SK-N-SH (cell line): ENCODE results near the gene CISTR.

Experiments used
- POLR2AphosphoS5 ChIP-seq: IDR thresholded peaks from 2 replicates; pipeline ENCODE4 v1.6.1; 2012; ENCODE audit warnings: low read depth, low read length
- RFX5 ChIP-seq: IDR thresholded peaks from 2 replicates; pipeline ENCODE4 v1.6.1; 2012; ENCODE audit warnings: mild to moderate bottlenecking, improper control_type of control experiment, low read length
- TF ChIP-seq, protein P1 (sequence below): fragments of 200-600 bp; sonication (generic); IDR thresholded peaks from 2 replicates; pipeline ENCODE4 v1.6.1; 2017; ENCODE audit warnings: antibody characterized with exemption, mild to moderate bottlenecking, moderate library complexity
- TF ChIP-seq, protein P2 (sequence below): IDR thresholded peaks from 2 replicates; pipeline ENCODE4 v1.4.0; 2012; ENCODE audit warnings: low read depth

DNA sequence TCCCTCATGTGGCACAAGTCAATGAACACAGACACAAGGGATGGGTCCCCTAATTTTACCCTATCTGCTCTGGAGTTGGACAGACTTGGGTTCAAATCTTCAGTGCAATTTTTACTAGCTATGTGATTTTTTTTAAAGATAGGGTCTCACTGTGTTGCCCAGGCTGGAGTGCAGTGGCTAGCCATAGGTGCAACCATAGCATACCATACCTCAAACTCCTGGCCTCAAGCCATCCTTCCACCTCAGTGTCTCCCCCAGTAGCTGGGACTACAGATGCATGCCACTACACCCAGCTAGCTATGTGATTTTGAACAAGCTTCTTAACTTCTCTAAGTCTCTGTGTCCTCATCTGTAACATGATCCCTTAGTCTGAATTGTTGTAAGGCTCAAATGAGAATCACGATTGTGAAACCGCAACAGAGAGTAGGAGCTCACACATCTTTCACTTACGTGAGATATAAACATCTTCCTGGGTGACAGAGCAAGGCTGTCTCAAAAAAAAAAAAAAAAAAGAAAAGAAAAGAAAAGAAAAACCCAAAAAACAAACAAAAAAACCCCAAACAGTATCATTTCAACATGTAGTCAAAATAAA, 29.2 kb downstream of the CISTR start:
- TF ChIP-seq RFX5 = no peak
- TF ChIP-seq POLR2AphosphoS5 = no peak
- TF ChIP-seq, protein P1, sequence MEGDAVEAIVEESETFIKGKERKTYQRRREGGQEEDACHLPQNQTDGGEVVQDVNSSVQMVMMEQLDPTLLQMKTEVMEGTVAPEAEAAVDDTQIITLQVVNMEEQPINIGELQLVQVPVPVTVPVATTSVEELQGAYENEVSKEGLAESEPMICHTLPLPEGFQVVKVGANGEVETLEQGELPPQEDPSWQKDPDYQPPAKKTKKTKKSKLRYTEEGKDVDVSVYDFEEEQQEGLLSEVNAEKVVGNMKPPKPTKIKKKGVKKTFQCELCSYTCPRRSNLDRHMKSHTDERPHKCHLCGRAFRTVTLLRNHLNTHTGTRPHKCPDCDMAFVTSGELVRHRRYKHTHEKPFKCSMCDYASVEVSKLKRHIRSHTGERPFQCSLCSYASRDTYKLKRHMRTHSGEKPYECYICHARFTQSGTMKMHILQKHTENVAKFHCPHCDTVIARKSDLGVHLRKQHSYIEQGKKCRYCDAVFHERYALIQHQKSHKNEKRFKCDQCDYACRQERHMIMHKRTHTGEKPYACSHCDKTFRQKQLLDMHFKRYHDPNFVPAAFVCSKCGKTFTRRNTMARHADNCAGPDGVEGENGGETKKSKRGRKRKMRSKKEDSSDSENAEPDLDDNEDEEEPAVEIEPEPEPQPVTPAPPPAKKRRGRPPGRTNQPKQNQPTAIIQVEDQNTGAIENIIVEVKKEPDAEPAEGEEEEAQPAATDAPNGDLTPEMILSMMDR = no peak
- TF ChIP-seq, protein P2, sequence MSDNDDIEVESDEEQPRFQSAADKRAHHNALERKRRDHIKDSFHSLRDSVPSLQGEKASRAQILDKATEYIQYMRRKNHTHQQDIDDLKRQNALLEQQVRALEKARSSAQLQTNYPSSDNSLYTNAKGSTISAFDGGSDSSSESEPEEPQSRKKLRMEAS = no peak
